Stimulated activated CD8-positive, alpha-beta memory T cell treated with anti-CD3 and anti-CD28 coated beads, Interleukin-12 subunit alpha, Interleukin-12 subunit beta, amount 100 ng/mL, for 24 hours (primary cell): ENCODE results near the gene SLC6A5.
A peak's percentile ranks its signal among the peaks of the same experiment; 100 is the strongest.

ENCODE experiments used
- DNase-seq: peaks from one replicate; pipeline ENCODE4 v3.0.0-alpha.2; 2020; ENCODE audit errors: extremely low read depth

The SLC6A5 gene

DNA sequence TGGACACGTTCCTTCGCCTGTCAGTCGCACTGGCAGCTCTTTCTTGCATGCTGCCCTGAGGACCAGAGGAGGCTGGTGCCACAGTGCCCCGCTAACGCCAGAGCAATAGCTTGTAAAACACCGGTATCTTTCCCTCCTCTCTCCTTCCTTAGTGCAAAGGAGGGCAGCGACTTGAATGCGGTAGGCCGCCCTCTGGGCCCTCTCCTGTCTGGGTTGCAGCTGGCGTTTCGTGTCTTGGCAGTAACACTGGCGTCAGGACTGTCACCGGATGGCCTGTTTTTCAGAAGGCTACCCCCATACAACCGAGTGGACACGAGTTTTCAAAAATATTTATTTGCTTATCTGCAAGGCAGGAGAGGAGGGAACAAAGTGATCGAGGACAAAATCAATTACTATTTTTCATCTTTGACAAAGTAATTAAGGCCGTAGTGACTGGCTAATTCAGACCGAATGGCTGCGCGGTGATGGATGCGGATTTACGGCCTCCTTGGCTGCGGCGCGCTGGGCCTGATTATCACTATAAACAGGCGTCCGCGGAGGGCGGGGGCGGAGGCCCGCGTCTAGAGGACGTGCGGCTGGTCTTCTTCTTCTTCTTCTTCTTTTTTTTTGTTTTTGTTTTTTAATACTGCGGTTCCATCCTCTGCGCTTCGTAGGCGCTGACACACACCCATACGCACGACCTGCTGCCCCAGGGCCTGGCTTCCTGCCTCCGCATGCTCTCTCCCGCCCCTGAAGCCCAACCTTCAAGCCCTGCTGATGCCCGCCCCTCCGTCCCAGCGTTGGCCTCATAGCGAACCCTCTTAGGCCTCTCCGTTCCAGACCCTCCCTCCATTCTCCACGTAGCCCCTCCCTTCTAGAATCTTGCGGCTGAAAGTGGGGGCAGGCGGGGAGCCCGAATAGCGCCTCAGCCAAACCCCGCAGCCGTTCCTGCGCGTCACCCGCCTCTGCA lies 2.9 kb upstream of the SLC6A5 start:
- DNase-seq, result no peak

DNA sequence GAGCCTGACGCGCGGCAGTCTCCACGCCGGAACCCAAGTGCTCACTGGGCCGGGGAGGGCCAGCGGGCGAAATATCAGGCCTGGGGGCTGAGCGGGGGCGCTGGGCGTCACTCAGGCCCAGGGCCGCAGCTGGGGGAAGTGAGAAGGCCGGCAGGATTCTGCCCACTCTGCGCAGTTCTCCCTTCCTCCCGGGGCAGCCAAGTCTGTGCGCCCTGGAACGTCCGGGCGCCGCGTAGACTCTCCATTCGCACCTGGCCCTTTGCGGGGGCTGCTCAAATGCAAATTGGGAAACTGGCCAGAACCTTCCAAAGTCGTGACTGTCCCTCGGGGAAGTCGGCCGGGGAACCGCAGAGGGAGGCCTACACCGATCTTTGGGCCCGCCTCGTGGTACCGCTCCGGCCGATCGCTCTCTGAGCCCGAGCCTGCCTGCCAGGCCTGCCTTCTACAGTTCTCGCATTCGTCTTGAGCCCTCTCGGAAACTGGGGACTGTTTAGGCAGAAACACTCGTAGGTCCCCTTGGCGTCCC lies 2.2 kb upstream of the SLC6A5 start:
- no peak for DNase-seq

DNA sequence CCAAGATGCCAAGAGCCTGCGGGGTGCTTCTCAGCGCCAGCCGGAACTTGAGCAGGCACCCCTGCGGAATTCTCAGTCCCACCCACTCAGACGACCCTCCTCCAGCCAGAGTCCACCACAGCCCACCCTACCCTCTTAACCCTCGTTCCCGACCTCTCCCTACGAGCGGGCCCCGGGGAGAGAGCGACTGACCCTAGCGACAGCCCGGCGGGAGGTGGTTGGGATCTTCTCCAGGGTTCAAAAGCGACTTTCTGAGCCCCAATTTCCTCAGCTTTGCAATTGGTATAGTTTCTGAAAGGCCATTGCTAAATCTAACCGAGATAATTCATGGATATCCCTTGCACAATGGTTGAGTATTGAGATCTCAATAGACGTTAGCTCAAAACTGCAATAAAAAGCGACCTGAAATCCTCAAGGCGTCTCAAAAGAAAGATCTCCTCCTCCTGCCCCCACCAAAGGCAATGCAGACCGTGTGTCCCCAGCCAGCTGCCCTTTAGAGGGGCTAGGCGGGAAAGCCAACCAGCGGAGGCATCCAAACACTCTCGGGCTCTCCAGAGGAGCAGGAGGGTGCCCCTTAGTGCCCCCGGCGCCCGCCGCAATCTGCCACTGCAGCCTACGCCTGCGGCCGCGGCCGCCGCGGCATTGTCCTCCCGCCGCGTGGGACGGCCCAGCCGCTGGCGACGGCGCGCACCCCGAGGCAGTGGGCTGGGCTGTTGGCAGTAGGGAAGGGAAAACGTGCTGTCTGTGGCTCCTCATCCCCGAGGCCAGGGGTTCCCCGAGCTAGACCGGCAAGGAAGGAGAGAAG lies 1.5 kb upstream of the SLC6A5 start:
- DNase-seq, result no peak

DNA sequence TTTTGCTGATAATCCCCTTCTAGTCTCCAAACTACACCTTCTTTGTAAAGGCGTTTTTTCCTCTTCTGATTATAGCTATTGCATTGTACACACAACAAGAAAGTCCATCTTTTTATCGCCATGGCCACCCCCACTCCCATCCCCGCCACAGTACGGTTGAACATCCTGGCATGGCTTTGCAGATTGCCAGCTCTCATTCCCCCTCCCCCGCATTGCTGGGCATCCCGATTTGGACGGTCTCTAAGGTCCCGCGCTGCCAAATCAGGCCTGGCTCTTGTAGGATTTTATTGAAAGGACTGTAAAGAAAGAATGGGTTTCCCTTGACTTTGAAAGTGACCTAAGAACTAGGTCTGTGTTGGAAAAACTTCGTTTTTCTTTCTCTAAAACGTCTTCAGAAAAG lies 916 bp upstream of the SLC6A5 start:
- DNase-seq, result no peak

DNA sequence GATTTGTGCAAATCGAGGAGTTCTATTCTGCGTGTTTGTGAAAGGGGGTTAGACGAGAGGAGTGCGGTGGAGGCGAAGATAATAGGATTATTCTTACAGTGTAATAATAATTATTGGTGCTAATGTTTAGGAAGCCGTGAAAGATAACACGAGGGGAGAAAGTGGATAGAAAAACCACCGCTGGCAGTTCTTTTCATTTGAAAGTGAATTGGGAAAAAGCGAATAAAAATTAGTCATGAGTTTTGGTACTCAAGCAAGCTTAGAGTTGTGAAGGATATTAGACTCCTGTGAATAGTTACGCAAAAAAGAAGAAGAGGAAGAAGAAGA lies 575 bp downstream of the SLC6A5 start:
- no peak for DNase-seq

DNA sequence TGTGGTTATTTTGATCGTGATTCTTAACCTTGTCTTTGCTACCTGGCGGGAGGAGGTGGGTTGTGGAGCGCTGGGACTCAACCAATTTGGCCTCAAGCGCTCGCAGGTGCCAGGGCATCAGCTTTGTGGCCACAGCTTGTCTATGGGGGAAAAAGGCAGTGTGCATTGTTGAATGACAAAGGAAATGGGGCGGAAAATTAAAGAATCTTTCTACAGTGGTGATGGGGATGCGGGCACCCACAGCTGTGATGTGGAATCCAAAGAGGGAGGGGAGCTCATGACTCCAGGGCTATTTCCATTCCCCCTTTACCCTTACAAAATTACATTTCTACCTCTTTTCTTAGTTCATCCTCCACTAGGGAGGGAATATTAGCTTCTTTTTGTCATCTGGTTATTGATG lies 1.1 kb downstream of the SLC6A5 start:
- no peak for DNase-seq

DNA sequence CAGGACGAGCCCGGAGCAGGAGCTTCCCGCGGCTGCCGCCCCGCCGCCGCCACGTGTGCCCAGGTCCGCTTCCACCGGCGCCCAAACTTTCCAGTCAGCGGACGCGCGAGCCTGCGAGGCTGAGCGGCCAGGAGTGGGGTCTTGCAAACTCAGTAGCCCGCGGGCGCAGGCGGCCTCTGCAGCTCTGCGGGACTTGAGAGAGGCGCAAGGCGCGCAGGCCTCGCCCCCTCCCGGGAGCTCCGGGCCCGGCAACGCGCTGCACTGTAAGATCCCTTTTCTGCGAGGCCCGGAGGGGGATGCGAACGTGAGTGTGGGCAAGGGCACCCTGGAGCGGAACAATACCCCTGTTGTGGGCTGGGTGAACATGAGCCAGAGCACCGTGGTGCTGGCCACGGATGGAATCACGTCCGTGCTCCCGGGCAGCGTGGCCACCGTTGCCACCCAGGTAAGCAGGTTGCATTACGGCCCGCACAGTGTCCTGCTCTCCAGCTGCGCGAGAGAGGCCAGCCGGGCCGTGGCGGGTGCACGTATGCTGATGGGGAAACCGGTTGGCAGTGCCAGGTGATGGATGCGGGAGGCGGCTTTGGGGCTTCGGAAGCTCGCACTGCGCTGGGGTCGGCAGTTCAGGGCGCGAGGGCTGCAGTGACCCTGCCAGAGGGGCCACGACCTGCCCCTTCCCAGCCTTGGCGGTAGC lies 2.0 kb downstream of the SLC6A5 start:
- DNase-seq, result no peak

DNA sequence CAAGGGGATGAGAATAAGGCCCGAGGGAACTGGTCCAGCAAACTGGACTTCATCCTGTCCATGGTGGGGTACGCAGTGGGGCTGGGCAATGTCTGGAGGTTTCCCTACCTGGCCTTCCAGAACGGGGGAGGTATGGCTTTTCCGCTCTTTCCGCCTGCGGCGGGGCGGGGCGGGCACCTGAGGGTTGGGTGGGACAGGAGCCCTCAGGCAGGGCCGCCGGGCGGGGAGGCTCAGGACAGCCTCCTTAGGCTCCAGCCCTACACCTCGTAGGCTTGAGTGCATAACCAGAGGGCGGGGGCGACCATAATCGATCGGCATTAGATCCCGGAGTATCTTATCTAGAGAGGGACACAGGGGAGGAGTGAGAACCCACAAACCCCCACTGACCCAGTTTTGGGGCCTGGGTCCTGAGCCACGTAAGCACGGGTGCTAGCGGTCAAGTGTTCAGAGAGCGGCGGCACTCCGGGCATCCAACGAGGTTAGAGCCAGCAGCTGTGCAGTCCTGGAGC lies 4.9 kb downstream of the SLC6A5 start:
- DNase-seq, result no peak

DNA sequence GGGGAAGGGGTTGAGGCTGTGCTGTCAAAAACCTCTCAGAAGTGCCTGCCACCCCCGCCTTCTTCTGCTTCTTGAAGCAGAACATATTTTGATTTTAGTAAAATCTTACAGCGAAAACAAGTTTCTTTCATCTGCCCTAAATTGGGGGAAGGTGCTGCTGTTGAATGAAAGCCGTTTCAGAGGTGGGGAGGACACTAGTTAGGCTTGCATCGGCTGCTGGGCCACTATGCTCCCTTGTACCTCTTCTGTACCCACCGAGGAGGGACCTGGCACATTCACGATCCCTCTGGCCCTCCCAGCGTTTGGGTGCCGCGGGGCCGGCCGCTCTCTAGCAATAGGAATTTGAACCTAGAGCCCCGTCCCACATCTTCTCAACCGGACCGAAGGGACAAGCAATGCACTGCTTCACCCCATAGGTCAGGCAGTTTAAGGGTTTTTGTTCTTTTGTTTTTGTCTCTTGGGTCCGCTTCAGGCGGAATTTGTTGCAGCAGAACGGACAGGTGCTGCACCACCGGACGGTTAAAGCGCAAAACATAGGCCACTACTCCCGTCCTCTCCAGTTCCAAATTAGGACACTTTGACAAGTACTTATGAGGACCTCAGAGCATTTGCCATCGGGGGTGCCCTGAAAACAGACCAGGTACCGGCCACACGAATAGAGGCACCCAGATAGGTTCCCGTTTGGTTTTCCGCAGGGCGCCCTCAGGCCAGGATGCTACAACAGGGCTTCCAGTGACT lies 5.6 kb downstream of the SLC6A5 start:
- DNase-seq, result no peak

DNA sequence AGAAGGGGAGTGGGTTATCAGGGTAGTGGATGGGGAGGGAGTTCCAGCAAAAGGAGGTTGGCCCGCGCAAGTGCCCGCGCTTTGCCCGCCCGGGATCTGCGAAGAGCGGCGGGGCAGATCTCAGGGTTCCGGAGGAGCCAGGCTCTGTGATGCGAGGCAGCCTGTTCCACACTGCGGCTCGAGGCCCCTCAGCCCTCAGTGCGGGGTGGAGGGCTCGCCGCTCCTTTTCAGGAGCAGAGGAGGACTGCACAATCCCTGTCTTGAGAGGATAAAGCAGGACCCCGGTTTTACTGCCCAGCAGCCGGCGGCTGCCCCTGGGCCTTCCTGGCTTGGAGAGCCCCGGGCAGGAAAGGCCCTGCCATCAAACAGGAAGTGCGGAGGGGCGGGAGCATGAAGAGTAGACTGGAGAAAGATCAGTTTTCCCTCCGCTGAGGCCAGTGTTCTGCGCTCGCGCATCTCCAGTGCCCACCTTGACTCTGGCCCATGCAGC lies 6.2 kb downstream of the SLC6A5 start:
- DNase-seq, result no peak

DNA sequence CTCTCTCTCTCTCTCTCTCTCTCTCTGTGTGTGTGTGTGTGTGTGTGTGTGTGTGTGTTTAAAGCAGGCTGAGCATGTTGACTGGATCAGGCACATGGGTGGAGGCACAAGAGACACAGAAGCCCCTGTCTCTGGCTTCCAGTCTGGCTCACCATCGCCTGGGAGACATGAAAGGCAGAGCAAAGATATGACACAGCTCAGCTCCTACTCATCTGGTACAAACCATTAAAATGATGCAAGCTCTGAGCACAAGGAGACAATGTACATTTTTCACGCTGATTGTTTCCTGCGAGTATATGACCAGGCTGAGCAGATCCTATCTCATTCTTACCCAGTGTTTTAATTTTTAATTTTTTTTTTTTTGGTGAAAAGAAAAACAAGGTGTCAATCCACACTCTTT lies 9.5 kb downstream of the SLC6A5 start:
- DNase-seq, result no peak

DNA sequence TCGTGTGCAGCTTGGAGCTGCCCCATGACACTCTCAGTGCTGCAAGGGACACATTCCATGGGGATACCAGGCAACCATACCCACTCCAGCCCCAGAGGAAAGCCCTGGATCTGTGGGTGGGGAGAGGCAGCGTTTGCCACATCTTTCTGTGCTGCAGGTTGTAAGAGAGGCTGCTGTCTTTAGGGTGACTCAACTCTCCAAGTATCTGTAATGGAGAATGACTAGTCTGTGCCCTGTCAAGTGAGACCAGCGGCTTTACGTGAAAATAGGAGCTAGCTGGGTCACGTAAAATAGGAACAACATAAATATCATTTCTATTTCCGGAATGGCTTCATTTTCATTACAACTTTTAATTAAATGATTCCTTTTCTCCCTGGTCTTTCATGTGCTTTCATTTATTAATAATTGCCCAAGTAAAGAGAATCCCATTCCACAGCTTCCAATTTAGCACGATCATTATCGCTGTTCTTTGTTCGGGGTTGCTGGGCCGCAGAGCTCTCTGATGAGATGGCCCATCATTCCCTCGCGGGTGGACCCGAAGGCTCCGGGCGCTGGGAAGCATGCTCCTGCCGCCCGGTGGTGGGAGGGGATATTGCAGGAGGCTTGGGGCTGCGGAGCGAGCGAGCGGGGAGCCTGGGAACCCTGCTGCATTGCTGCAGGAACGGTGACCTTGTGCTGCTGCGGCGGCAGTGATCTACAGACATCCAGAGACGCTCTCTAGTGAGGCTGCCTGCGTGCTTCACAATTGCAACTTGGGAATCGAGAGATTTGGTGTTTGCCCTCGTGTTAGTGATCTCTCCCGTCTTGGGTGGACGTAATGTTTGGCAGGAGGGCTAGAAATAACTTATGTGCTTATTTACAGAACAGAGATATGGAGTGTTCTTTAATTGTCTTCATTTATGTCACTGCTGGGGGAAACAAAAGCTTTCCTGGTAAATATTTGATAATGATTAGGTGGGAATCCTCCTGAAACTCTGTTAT lies 10.6 kb downstream of the SLC6A5 start:
- DNase-seq, result peak; percentile 8

DNA sequence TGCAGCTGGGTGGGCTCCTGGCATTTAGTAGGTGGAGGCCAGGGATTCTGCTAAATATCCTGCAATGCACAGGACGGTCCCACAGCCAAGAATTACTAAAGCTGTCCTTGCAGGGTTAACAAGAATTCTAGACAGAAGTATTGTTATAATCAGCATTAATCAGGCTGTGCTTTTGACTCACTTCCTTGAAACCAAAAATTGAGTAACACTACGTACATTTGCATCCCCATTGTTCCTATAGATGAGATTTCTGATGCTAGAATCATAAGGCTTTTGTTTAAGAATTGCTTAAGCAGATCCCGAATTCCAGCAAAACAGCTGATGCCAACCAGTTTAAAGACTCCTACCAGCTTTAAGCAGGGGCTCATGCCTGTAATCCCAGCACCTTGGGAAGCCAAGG lies 11.4 kb downstream of the SLC6A5 start:
- DNase-seq, result no peak

DNA sequence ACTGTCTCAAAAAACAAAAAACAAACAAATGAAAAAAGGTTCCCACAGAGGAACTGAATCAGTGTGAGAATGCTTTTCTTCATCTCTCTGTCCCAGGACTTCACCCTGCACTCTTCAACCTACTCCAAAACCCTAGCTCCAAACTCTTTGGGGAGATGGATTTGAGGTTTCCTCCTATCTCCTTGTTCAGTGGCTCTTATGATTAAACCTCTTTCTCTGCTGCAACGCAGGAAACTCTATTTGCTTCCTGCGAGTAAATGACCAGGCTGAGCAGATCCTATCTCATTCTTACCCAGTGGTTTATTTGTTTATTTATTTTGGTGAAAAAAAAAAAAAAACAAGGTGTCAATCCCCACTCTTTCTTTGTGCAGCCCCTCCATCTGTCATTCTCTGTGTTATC lies 12.0 kb downstream of the SLC6A5 start:
- no peak for DNase-seq

DNA sequence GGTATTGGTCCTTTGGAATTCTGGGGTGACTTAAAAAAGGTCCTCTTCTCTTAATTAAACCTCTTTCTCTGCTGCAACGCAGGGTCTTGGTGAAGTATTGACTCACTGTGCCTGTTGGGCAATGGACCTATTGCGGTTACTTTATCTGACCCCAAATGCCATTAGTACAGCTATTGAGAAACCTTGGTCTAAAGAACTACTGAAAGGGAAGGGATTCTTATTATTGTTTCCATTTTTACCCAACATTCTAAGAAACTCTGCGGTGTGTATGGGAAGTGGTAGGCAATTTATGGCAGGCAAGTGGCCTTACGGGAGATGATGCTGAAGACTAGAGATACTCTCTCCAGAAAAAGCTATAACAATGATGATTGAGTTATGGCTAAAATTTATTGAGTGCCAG lies 12.5 kb downstream of the SLC6A5 start:
- no peak for DNase-seq

DNA sequence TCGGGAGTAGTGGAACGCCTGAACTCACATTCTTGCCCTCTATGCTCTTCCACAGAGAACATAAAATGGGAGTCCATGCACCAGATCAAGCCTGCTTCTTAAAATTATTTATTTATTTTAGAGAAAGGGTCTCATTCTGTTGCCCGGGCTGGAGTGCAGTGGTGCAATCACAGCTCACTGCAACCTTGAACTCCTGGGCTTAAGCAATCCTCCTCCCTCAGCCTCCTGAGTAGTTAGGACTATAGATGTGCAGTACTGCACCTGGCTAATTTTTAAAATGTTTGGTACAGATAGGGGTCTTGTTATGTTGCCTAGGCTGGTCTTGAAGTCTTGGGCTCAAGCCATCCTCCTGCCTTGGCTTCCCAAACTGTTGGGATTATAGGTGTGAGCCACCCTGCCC lies 13.0 kb downstream of the SLC6A5 start:
- DNase-seq, result no peak

DNA sequence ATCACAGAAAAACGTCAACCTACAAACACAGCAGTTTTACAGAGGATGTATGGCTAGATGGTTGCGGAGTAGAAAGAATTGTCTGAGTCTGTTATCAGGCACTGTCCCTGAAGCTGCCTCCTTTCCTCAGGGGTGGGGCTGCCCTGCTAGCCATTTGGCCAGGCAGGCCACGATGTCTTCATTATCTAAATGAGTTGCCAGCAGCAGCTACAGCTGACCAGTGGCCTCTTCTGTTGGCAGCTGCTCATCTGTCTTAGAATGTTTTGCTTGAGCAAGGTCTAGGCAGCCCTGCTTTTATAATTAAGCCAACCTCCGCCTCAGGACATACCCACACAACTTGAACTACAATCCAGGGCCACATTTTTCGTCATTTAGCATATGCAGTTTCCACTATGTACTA lies 17.5 kb downstream of the SLC6A5 start:
- no peak for DNase-seq

DNA sequence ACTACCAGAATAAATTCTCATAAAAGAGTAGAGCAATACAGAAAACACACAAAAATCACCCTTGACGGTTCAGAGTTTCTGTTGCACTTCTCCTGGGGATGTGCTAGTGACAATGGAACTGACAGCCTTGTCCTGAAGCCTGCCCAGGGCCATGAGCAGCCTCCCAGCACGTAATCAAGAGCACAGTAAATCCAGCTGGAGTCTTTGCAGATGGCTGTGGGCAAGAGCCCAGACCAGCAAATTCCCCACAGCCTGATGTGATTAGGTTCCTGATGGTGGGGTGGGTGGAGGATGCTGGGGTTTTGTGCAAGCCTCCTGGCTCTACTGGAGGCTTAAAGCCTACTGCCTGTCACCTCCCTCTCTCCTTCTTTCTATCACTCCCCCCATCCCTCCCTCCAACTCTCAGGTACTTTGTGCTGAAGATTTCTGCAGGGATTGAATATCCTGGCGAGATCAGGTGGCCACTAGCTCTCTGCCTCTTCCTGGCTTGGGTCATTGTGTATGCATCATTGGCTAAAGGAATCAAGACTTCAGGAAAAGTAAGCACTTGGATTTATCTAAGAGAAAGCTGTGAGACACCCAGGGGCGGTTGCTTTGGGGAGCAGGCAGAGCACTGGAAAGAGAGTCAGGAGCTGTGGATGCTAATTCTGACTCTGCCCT lies 18.1 kb downstream of the SLC6A5 start:
- no peak for DNase-seq

DNA sequence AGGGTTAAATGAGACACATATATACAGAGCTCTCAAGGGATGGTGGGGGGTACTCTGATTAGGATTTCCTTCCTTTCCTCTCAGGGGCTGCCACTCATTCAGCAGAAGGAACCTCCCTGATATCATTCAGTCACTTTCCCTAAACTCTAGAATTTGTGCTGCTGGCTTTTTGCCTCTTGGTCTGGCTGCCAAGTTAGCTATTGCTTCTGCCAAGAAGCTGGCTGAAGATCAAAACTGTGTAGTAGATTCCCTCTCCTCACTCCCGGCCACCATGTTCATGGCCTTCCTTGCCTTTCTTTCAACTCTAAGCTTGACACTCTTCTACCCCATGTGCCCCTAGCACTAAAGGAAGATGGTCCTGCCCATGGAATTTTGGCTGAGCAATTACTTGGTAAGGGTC lies 18.7 kb downstream of the SLC6A5 start:
- DNase-seq, result no peak
